Natural killer cell (primary cell): ENCODE measurements around the gene FZD4. TPM values are rescaled to one million over a fixed set of nuclear protein-coding genes. Genes with fewer than 3 reads are reported as not detected.
A peak's percentile ranks its signal among the peaks of the same experiment; 100 is the strongest.
"Not testable (repeated sequence)": the region's sequence is repeated elsewhere in the genome, so short reads cannot be mapped to it uniquely, and the experiment has no call there.

ENCODE experiments used
- ATAC-seq, 3 donors: fragments of 150-1000 bp in 2 of 3; fragments of 200-7000 bp in 1 of 3; cut with Tn5 transposase; 1 replicate in 1 of 3; 2 replicates in 2 of 3; pipeline ENCODE4 v1.10.0; 2021; ENCODE audit warnings: mild to moderate bottlenecking in 2 of 3, moderate library complexity in 2 of 3
- DNase-seq, 2 donors: peaks; one replicate each; pipeline versions ENCODE4 v3.0.0 to v3.0.0-alpha.2; 2013 to 2021; ENCODE audit warnings: mixed read lengths in 1 of 2
- H3K27ac ChIP-seq: one replicate; pipeline ENCODE4 v1.5.1; 2013; ENCODE audit warnings: mild to moderate bottlenecking, low read length
- H3K27me3 ChIP-seq: one replicate; pipeline ENCODE4 v1.6.1; 2013; ENCODE audit warnings: low read length; ENCODE audit not compliant: control insufficient read depth, insufficient read depth
- H3K36me3 ChIP-seq: one replicate; pipeline ENCODE4 v1.6.1; 2013; ENCODE audit warnings: low read length; ENCODE audit not compliant: control insufficient read depth, insufficient read depth
- H3K4me1 ChIP-seq: one replicate; pipeline ENCODE4 v1.6.1; 2013; ENCODE audit warnings: low read length; ENCODE audit not compliant: control insufficient read depth, insufficient read depth
- H3K4me3 ChIP-seq: one replicate; pipeline ENCODE4 v1.5.1; 2013; ENCODE audit warnings: low read length
- H3K9me3 ChIP-seq: one replicate; pipeline ENCODE4 v1.6.1; 2013; ENCODE audit warnings: low read length; ENCODE audit not compliant: control insufficient read depth, insufficient read depth
- H3K27ac Mint-ChIP-seq, 2 donors: one replicate each; pipeline ENCODE4 v1.8.0; 2022; ENCODE audit warnings: mild to moderate bottlenecking in 2 of 2, mixed read lengths in 2 of 2, moderate library complexity in 1 of 2
- H3K27me3 Mint-ChIP-seq, 2 donors: one replicate each; pipeline ENCODE4 v1.8.0; 2022; ENCODE audit warnings: low read depth in 2 of 2, mixed read lengths in 2 of 2
- H3K36me3 Mint-ChIP-seq: one replicate; pipeline ENCODE4 v1.8.0; 2022; ENCODE audit warnings: mixed read lengths
- H3K4me1 Mint-ChIP-seq, 2 donors: one replicate each; pipeline ENCODE4 v1.8.0; 2022; ENCODE audit warnings: mixed read lengths in 2 of 2
- H3K4me3 Mint-ChIP-seq: one replicate; pipeline ENCODE4 v1.8.0; 2022; ENCODE audit warnings: mild to moderate bottlenecking, moderate library complexity, mixed read lengths
- H3K9me3 Mint-ChIP-seq, 2 donors: one replicate each; pipeline ENCODE4 v1.8.0; 2022; ENCODE audit warnings: mixed read lengths in 2 of 2
- CTCF ChIP-seq: fragments of 200-600 bp; IDR thresholded peaks from one replicate; pipeline ENCODE4 v1.8.0; 2022; ENCODE audit warnings: antibody characterized with exemption
- WGBS: methylation state at CpG from one replicate; pipeline ENCODE4 v1.1.7; 2013; ENCODE audit warnings: missing lambda C conversion rate; ENCODE audit not compliant: insufficient coverage; 5-methylcytosine and 5-hydroxymethylcytosine counted together
- intact Hi-C: fragments of 100-400 bp; cut with micrococcal nuclease; formaldehyde crosslinking; loops from one replicate; pipeline ENCODE4 v1.14.2; 2022
- total RNA-seq, 4 donors: library from RNA; stranded (reverse); fragments of 120-200 nt in 1 of 4; gene quantifications; one replicate each; pipeline versions ENCODE4 v1.2.3 to v1.2.4, GENCODE V29; 2013 to 2022

FZD4 gene
- total RNA-seq, 3 donors from 2014 or later (not counting 1 experiment from before 2014, with no cell fraction given): 0.02 to 0.11 (median 0.05) TPM

GRCh38 chr11:86938900-86939880 lies 16.0 kb downstream of the FZD4 start:
- H3K27ac ChIP-seq: no peak overlapping the region
- intact Hi-C loops: loop anchor here (1.0 kb wide), 2 partner anchors 351 to 482 kb away; no protein-coding TSS in a partner anchor
- WGBS: 4% methylated on average over 3 of the region's 4 CpGs

GRCh38 chr11:86938203-86938899 lies 16.8 kb downstream of the FZD4 start:
- no peaks in the 10 kb centered on the region for H3K36me3 Mint-ChIP-seq
- H3K4me3 Mint-ChIP-seq: no peak overlapping the region
- peaks cover 6 to 7% of the 10 kb centered on the region in 2 donors for H3K27me3 Mint-ChIP-seq
- DNase-seq: no peak
- H3K27ac Mint-ChIP-seq: no peak overlapping the region
- no peak for TF ChIP-seq CTCF
- H3K9me3 Mint-ChIP-seq: no peaks in the 10 kb centered on the region
- no peaks in the 10 kb centered on the region for H3K4me1 Mint-ChIP-seq
- H3K4me1 ChIP-seq: no peaks in the 10 kb centered on the region
- WGBS: 37% methylated on average over 5 of the region's 6 CpGs
- H3K4me3 ChIP-seq: no peak overlapping the region
- no peaks in the 10 kb centered on the region for H3K36me3 ChIP-seq
- no peak for ATAC-seq
- H3K9me3 ChIP-seq: no peaks in the 10 kb centered on the region
- no peak overlapping the region for H3K27ac ChIP-seq
- intact Hi-C loops: no loop called here
- H3K27me3 ChIP-seq: no peaks in the 10 kb centered on the region

More at GRCh38 chr11:86938900-86939880, 16.0 kb downstream of the FZD4 start:
- peak in 2 of 3 donors; percentile 58 to 69 for ATAC-seq
- Histone ChIP-seq H3K27me3 (no peaks in the 10 kb centered on the region), H3K9me3 (no peaks in the 10 kb centered on the region), H3K36me3 (no peaks in the 10 kb centered on the region), H3K4me3 (no peak overlapping the region), H3K4me1 (no peaks in the 10 kb centered on the region)
- Mint-ChIP-seq H3K4me1 (no peaks in the 10 kb centered on the region), H3K27ac (no peak overlapping the region), H3K36me3 (no peaks in the 10 kb centered on the region), H3K4me3 (no peak overlapping the region), H3K27me3 (peaks cover 6 to 7% of the 10 kb centered on the region in 2 donors), H3K9me3 (no peaks in the 10 kb centered on the region)
- peak in 1 of 2 donors; percentile 66 for DNase-seq
- peak; percentile 76 for TF ChIP-seq CTCF

GRCh38 chr11:86937193-86937806 lies 17.9 kb downstream of the FZD4 start:
- H3K36me3 ChIP-seq, H3K27me3 Mint-ChIP-seq, H3K27me3 ChIP-seq, ATAC-seq, H3K9me3 ChIP-seq, H3K27ac Mint-ChIP-seq, H3K4me3 ChIP-seq, H3K36me3 Mint-ChIP-seq, H3K4me1 Mint-ChIP-seq, H3K4me3 Mint-ChIP-seq, H3K27ac ChIP-seq, DNase-seq, H3K4me1 ChIP-seq, H3K9me3 Mint-ChIP-seq, intact Hi-C loops: not testable (repeated sequence)
- 93% methylated on average over 2 of the region's 2 CpGs for WGBS
